OCI-M2 (cell line): ENCODE data around the gene RFESD.

ENCODE experiments used
- DNase-seq: peaks from one replicate; lab custom pipeline; 2025; ENCODE audit not compliant: unreplicated experiment; lab: John Stamatoyannopoulos, UW

The RFESD gene

GRCh38 chr5:95646569-95647431, at the start of gene RFESD:
RFESD (plus strand) TSS chr5:95646777; CDS start chr5:95652272, 5,495 bp downstream.
- peak; percentile 85 for DNase-seq

- no peak for DNase-seq
Observed at GRCh38 chr5:95599252-95599651, 47.3 kb upstream of the RFESD start.

GRCh38 chr5:95600557-95600956, 46.0 kb upstream of the RFESD start:
- DNase-seq = no peak

- no peak for DNase-seq
Observed at GRCh38 chr5:95605786-95606185, 40.8 kb upstream of the RFESD start.

GRCh38 chr5:95606419-95606818, 40.2 kb upstream of the RFESD start:
- DNase-seq = no peak

- no peak for DNase-seq
Observed at GRCh38 chr5:95609711-95610110, 36.9 kb upstream of the RFESD start.

GRCh38 chr5:95610546-95610945, 36.0 kb upstream of the RFESD start:
- no peak for DNase-seq

- no peak for DNase-seq
Observed at GRCh38 chr5:95611396-95611795, 35.2 kb upstream of the RFESD start.

GRCh38 chr5:95613514-95613913, 33.1 kb upstream of the RFESD start:
- no peak for DNase-seq

GRCh38 chr5:95615164-95615467, 31.5 kb upstream of the RFESD start:
- no peak for DNase-seq

- no peak for DNase-seq
Observed at GRCh38 chr5:95617057-95617456, 29.5 kb upstream of the RFESD start.

GRCh38 chr5:95619096-95619495, 27.5 kb upstream of the RFESD start:
- DNase-seq = no peak

- no peak for DNase-seq
Observed at GRCh38 chr5:95619514-95620029, 27.0 kb upstream of the RFESD start.

GRCh38 chr5:95620030-95620869, 26.3 kb upstream of the RFESD start, which contains the start of gene GPR150:
GPR150 (plus strand) TSS chr5:95620087; CDS start chr5:95620276, 189 bp downstream.
- no peak for DNase-seq

GRCh38 chr5:95620870-95621838, 25.4 kb upstream of the RFESD start:
- DNase-seq = no peak

- DNase-seq = no peak
Observed at GRCh38 chr5:95621839-95622629, 24.5 kb upstream of the RFESD start.

GRCh38 chr5:95623706-95624105, 22.9 kb upstream of the RFESD start:
- DNase-seq = no peak

- DNase-seq = no peak
Observed at GRCh38 chr5:95624368-95624767, 22.2 kb upstream of the RFESD start.

- no peak for DNase-seq
Observed at GRCh38 chr5:95626701-95627100, 19.9 kb upstream of the RFESD start.
